ENCODE data around the gene WNT5A. TPM values are rescaled to one million over a fixed set of nuclear protein-coding genes. Genes with fewer than 3 reads are reported as not detected.
A peak's percentile ranks its signal among the peaks of the same experiment; 100 is the strongest.

Gene WNT5A
- total and polyA plus RNA-seq, 2 experiments from 2014 or later, result 76.1 to 298 TPM

DNA sequence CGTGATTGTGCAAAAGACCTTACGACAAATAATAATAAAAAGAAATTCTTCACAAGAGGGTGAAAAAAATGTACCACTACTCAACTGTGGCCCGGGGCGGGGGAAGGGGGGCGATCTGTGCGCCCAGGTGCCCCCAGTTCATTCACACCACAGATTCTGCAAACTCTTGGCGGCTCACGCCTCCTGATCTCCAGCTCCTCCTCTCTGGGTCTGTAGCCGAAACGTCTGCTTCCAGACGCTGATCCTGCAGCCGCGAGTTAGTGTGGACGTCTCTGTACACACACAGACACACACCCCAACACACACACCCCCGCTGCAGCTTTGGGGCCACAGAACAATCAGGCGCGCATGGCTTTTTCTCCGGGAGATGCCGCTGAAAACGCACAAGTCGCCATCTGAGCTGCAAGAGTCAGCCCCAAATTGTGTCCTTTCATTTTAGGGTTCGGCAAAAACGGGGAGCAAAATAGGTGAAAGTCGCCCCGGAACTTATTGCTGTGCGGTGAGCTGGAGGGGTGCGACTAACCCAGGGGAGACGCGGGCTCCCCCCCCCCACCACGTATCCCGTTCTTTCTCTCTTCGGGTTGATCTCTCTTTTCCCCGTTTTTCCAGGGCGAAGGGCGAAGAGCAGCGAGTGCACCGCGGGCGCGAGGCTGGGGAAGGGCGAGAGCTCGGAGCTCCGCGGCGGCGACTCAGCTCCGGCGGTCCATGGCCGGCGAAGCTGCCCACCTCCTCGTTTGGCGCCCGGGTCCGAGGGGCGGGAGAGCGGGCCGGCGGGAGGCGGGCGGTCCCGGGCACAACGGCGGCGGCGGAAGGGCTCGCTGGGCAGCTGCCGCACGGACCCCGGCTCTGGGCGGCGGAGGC is 505 bp upstream of the WNT5A start:
- in situ Hi-C loops (cut with MboI), result loop anchor here (10.0 to 25.0 kb wide), 3 partner anchors 323 to 1050 kb away; no protein-coding TSS in a partner anchor
- peaks cover 25% of the 10 kb centered on the region for H3K4me1 ChIP-seq (ENCODE audit: insufficient read depth)
- no peaks in the 10 kb centered on the region for H3K27me3 ChIP-seq (replicated peaks; ENCODE audit: insufficient read depth)
- TF ChIP-seq EZH2 (IDR thresholded peaks at IDR 0.05; ENCODE audit: insufficient read depth, poor library complexity, severe bottlenecking) (no peak), EZH2phosphoT487 (IDR thresholded peaks at IDR 0.05; ENCODE audit: insufficient read depth, low read depth) (no peak)
- no peaks in the 10 kb centered on the region for H3K9me3 ChIP-seq (ENCODE audit: low read depth)
- H3F3A ChIP-seq (ENCODE audit: insufficient read depth), result peaks cover 52% of the 10 kb centered on the region
- H3K9me2 ChIP-seq (ENCODE audit: insufficient read depth), result no peaks in the 10 kb centered on the region
- H3K36me3 ChIP-seq (ENCODE audit: low read depth), result no peaks in the 10 kb centered on the region; the same call in 1 of the 2 replicates
- H3K4me2 ChIP-seq (ENCODE audit: unreplicated experiment), result peak overlapping the region; percentile 100
- H3K9ac ChIP-seq, result peak overlapping the region; percentile 92
- H3K79me2 ChIP-seq (ENCODE audit: insufficient read depth), result peaks cover 52% of the 10 kb centered on the region
- no peaks in the 10 kb centered on the region for H4K20me1 ChIP-seq (ENCODE audit: insufficient read depth)
- peak; percentile 79 for DNase-seq
- peak overlapping the region; percentile 84 for H2AFZ ChIP-seq
- peak overlapping the region; percentile 97 for H3K4me3 ChIP-seq
- WGBS, 2 experiments (ENCODE audit: low coverage in 1 of 2, low lambda C conversion rate in 2 of 2, missing lambda C conversion rate in 2 of 2), result 1% methylated on average over 39 to 61 of the region's 71 CpGs
- H3K27ac ChIP-seq, result peak overlapping the region; percentile 86

DNA sequence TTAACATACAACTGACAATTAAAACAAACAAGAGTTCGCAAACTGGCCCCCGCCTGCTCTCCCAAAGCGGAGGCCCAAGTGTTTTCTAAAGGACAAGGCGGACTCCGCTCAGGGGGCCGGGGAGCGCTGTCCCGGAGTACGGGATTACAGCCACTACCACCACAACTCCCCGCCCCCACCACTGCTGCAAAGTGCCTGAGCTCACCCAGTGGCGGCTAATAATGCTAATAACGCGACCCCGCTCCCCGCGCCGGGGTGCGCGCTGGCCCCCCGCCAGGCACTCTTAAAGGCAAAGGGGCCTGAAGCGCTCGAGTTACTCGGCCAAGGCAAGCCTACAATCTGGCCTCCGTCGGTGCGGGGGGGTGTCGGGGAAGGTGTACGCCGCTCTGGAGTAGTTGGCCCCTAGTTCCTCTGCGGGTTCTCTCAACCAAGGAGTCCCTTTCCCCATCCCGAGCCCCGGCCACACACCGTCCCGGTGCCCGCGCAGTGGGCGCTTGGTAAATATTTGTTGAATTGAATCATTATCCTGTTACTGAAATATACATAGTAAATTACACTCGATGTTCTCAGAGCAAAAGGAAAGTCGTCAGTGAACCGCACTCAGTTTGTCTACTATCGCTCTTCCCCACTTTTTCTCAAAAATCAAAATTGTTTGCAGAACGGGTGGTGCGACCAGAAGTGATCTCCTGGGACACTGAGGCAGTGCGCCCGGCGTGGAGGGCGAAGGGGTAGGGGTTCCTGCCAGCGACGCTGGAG is 827 bp downstream of the WNT5A start:
- H2AFZ ChIP-seq, result peak overlapping the region; percentile 84

DNA sequence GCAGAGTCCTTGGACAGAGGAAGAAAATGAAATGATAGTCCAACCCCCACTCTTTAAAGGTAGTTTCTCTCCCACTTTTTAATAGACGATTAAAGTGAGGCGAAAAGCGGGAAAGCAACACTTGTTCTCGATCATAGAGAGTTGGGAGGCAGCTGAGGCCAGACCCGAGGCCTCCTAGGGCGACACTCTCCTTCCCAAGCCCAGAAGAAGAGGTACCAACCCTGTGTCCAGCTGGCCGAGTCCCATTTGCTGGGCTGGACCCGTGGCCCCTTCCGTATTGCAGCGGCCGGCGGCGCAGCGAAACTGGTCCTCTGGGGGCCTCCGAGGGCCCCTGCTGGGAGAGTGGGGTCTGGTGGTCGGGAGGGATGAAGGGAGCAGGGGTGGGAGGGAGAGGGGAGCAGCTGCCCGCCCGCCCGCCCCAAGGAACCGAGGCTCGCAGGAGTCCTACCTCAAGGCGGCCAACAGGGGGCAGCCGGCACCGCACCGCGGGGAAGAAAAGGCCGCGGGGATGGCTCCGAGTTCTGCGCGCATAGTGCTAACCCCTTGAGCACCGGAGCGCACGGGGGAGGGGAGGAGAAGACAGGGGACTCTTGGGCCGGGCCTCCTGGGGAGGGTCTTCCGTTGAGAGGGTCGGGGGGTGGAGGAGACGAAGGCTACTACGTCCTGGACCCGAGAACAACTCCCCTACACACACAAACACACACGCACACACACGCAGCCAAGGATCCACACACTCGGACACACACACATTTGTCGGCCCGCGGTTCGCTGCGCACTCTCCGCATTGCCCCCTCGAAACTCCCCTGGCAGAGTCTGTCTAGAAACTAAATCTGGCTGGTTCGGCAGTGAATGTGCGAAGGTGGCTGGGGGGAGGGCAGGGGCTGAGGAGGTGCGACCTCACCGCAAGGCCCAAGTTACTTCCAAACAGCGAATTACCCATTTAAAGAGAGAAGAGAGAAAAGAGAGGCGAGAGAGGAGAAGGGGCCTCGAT is 2.0 kb downstream of the WNT5A start:
- peaks cover 77% of the 10 kb centered on the region for H3K79me2 ChIP-seq (ENCODE audit: insufficient read depth)
- H3K9me3 ChIP-seq (ENCODE audit: low read depth), result no peaks in the 10 kb centered on the region
- H3K9me2 ChIP-seq (ENCODE audit: insufficient read depth), result no peaks in the 10 kb centered on the region
- WGBS, 2 experiments (ENCODE audit: low coverage in 1 of 2, low lambda C conversion rate in 2 of 2, missing lambda C conversion rate in 2 of 2), result 34 to 36% methylated on average over 39 to 57 of the region's 57 CpGs
- H3K4me2 ChIP-seq (ENCODE audit: unreplicated experiment), result peak overlapping the region; percentile 100
- H4K20me1 ChIP-seq (ENCODE audit: insufficient read depth), result no peaks in the 10 kb centered on the region
- H3K27me3 ChIP-seq (replicated peaks; ENCODE audit: insufficient read depth), result no peaks in the 10 kb centered on the region
- peaks cover 39% of the 10 kb centered on the region for H3F3A ChIP-seq (ENCODE audit: insufficient read depth)
- H3K27ac ChIP-seq, result peak overlapping the region; percentile 86
- H3K4me1 ChIP-seq (ENCODE audit: insufficient read depth), result 0 out of 2 replicates have a peak, but pooled peaks cover 7% of the 10 kb centered on the region
- in situ Hi-C loops (cut with MboI), result loop anchor here (10.0 to 25.0 kb wide), 3 partner anchors 320 to 1048 kb away; no protein-coding TSS in a partner anchor
- DNase-seq, result peak; percentile 82
- TF ChIP-seq EZH2 (IDR thresholded peaks at IDR 0.05; ENCODE audit: insufficient read depth, poor library complexity, severe bottlenecking) (no peak), EZH2phosphoT487 (IDR thresholded peaks at IDR 0.05; ENCODE audit: insufficient read depth, low read depth) (no peak)
- no peaks in the 10 kb centered on the region; the same call in none of the 2 replicates for H3K36me3 ChIP-seq (ENCODE audit: low read depth)
- H3K4me3 ChIP-seq, result peak overlapping the region; percentile 97
- no peak overlapping the region for H2AFZ ChIP-seq
- H3K9ac ChIP-seq, result peak overlapping the region; percentile 92

More for the DNA sequence above, 827 bp downstream of the WNT5A start:
- peak overlapping the region; percentile 100 for H3K4me2 ChIP-seq (ENCODE audit: unreplicated experiment)
- peaks cover 41% of the 10 kb centered on the region for H3F3A ChIP-seq (ENCODE audit: insufficient read depth)
- H3K9me2 ChIP-seq (ENCODE audit: insufficient read depth), result no peaks in the 10 kb centered on the region
- H4K20me1 ChIP-seq (ENCODE audit: insufficient read depth), result no peaks in the 10 kb centered on the region
- no peaks in the 10 kb centered on the region for H3K27me3 ChIP-seq (replicated peaks; ENCODE audit: insufficient read depth)
- no peaks in the 10 kb centered on the region; the same call in 1 of the 2 replicates for H3K36me3 ChIP-seq (ENCODE audit: low read depth)
- peaks cover 16% of the 10 kb centered on the region for H3K4me1 ChIP-seq (ENCODE audit: insufficient read depth)
- H3K9me3 ChIP-seq (ENCODE audit: low read depth), result no peaks in the 10 kb centered on the region
- peak overlapping the region; percentile 97 for H3K4me3 ChIP-seq
- TF ChIP-seq EZH2phosphoT487 (IDR thresholded peaks at IDR 0.05; ENCODE audit: insufficient read depth, low read depth), result no peak
- TF ChIP-seq EZH2 (IDR thresholded peaks at IDR 0.05; ENCODE audit: insufficient read depth, poor library complexity, severe bottlenecking), result no peak
- in situ Hi-C loops (cut with MboI), result loop anchor here (10.0 to 25.0 kb wide), 3 partner anchors 321 to 1049 kb away; no protein-coding TSS in a partner anchor
- H3K79me2 ChIP-seq (ENCODE audit: insufficient read depth), result peaks cover 65% of the 10 kb centered on the region
- 20% methylated on average over 48 to 49 of the region's 49 CpGs for WGBS, 2 experiments (ENCODE audit: low coverage in 1 of 2, low lambda C conversion rate in 2 of 2, missing lambda C conversion rate in 2 of 2)
- DNase-seq, result peak; percentile 67
- H3K27ac ChIP-seq, result peak overlapping the region; percentile 86
- H3K9ac ChIP-seq, result peak overlapping the region; percentile 92

Data from GM23248 (cell line).